Right renal cortex interstitium (tissue), 3 donors: ENCODE data around the gene NFYC. TPM values are rescaled to one million over a fixed set of nuclear protein-coding genes. Genes with fewer than 3 reads are reported as not detected.

Experiments
- DNase-seq, 3 donors: peaks; one replicate each; pipeline ENCODE4 v3.0.0-alpha.2; 2013; ENCODE audit warnings: low read depth in 3 of 3, low spot score in 2 of 3
- polyA plus RNA-seq, 3 donors: library from polyadenylated mRNA; unstranded; fragments of 120-200 nt; gene quantifications; one replicate each; pipeline ENCODE4 v1.2.1, GENCODE V29; 2013; ENCODE audit not compliant: insufficient read length in 3 of 3

Gene NFYC
- polyA plus RNA-seq, 3 donors: 89.3 to 94.0 (median 90.8) TPM

DNA sequence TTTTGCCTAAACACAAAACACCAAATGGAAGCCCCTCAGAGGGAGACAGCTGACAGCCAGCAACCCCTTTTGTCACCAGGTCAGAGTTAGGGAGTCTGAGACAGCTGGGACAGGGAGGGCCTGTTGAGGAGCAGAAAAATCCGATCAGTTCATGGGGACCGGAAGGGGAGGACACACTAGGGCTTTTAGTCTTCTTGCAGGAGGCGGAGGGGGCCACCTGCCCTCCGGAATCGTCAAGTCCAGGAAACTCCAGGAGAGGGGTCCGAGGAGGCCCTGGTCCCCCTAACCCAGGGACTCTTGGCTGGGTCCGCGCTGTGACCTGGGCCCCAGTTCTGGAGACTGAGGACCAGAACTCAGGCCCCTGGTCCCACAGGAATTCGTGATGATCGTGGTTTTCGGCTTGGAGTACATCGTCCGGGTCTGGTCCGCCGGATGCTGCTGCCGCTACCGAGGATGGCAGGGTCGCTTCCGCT is 126.3 kb downstream of the NFYC start:
- DNase-seq: no peak

DNA sequence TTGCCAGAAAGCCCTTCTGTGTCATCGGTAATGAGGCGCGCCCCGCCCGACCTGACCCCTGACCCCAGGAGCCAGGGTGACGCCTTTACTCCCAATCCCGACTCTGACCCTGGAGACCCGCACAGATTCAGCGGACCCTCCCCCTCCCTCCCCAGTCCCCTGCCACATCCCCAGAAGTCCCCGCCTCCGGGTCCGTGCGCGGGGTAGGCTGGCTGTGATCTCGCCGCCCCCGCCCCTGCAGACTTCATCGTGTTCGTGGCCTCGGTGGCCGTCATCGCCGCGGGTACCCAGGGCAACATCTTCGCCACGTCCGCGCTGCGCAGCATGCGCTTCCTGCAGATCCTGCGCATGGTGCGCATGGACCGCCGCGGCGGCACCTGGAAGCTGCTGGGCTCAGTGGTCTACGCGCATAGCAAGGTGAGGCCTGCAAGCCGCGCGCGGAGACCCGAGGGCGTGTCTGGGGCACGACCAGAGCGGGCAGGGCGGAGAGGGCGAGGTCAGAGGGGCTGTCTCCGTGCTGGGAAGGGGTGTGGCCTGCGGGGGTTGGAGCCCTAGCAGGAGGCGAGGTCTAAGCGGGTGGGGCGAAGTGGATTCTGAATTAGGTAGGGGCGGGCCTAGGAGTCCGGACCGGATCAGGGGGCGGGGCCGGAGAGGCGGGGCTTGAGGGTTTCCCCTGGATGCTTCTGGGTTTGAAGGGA is 126.9 kb downstream of the NFYC start:
- DNase-seq: no peak

DNA sequence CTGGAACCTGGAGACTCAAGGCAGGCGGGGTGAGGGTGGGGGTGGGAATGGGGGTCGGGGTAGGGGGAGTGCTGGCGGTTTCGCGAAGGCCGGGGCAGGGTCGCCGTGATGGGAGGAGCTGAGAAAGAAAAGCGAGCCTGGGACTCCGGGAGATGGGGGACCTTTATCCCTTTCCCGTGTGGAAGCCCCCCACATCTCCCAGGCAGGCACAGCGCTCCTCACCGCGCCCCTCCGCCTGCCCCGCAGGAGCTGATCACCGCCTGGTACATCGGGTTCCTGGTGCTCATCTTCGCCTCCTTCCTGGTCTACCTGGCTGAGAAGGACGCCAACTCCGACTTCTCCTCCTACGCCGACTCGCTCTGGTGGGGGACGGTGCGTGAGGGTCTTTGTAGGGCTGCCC is 127.6 kb downstream of the NFYC start:
- DNase-seq: no peak

DNA sequence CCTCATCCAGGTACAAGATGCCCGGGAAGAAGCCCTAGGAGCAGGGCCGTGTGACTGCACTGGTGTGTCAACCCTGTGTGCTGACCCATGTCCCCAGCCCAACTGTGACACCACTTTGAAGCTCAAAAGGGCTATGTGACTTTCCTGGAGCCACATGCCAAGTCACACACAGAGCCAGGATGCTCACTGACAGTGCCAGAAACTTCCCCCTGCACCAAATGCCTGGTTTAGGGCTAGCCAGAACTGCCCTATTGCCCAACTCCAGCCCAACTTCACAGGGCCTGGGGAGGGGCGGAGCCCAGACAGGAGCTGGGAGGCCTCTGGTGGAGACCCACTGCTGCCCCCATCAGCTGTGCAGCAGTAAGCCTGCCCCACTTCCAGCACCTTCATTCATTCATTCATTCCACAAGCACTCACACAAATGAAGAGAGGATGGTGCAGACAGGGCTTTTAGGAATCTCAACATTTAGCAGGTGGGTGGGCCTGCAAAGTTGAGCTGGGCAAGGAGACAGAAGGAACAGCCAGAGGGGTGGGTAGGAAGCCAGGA is 128.8 kb downstream of the NFYC start:
- no peak for DNase-seq

Other genes with a start within 250 kb of the NFYC start
- 1 to 10 TPM; 5.3 to 6.8 (median 5.5) TPM for gene ZFP69B, start 241.2 kb upstream of the NFYC start, polyA plus RNA-seq
- 1 to 10 TPM; 6.5 to 9.4 (median 7.2) TPM for gene ZFP69, start 214.4 kb upstream of the NFYC start, polyA plus RNA-seq
- gene EXO5, start 182.9 kb upstream of the NFYC start, polyA plus RNA-seq: 10 to 100 TPM; 11.7 to 12.7 (median 12.3) TPM
- 10 to 100 TPM; 10.9 to 13.5 (median 11.3) TPM for gene ZNF684, start 160.1 kb upstream of the NFYC start, polyA plus RNA-seq
- 1 to 10 TPM; 1.7 to 2.0 (median 1.9) TPM for gene RIMS3, start 26.0 kb upstream of the NFYC start, polyA plus RNA-seq
- 1 to 10 TPM; 1.2 to 1.7 (median 1.3) TPM for gene KCNQ4, start 92.1 kb downstream of the NFYC start, polyA plus RNA-seq
- gene CITED4, start 170.7 kb downstream of the NFYC start, polyA plus RNA-seq: 1 to 10 TPM; 3.0 to 3.7 (median 3.0) TPM